Hepatocyte (in vitro differentiated cells): ENCODE results near the gene MBTPS1. TPM values are rescaled to one million over a fixed set of nuclear protein-coding genes. Genes with fewer than 3 reads are reported as not detected.

Experiments used
- DNase-seq: peaks from one replicate; pipeline ENCODE4 v3.0.0-alpha.2; 2016; ENCODE audit warnings: low spot score
- H2AFZ ChIP-seq: fragments of 200-600 bp; sonication (generic); 2 replicates; pipeline ENCODE4 v1.6.0; 2016; ENCODE audit warnings: antibody characterized with exemption, mild to moderate bottlenecking
- H3K27ac ChIP-seq: fragments of 200-600 bp; sonication (generic); 2 replicates; pipeline ENCODE4 v1.5.1; 2016; ENCODE audit warnings: mild to moderate bottlenecking
- H3K27me3 ChIP-seq: fragments of 200-600 bp; sonication (generic); 2 replicates; pipeline ENCODE4 v1.6.1; 2016
- H3K36me3 ChIP-seq: fragments of 200-600 bp; sonication (generic); replicated peaks from 2 replicates; pipeline ENCODE4 v1.5.1; 2016; ENCODE audit warnings: low read depth; ENCODE audit not compliant: insufficient read depth
- H3K4me1 ChIP-seq: fragments of 200-600 bp; sonication (generic); 2 replicates; pipeline ENCODE4 v1.5.1; 2016; ENCODE audit warnings: mild to moderate bottlenecking, moderate library complexity; ENCODE audit not compliant: insufficient read depth
- H3K4me2 ChIP-seq: fragments of 200-600 bp; sonication (generic); 2 replicates; pipeline ENCODE4 v1.6.0; 2016
- H3K4me3 ChIP-seq: fragments of 200-600 bp; sonication (generic); 2 replicates; pipeline ENCODE4 v1.5.1; 2016; ENCODE audit warnings: mild to moderate bottlenecking
- H3K79me2 ChIP-seq: fragments of 200-600 bp; sonication (generic); 2 replicates; pipeline ENCODE4 v1.6.0; 2017; ENCODE audit warnings: mild to moderate bottlenecking
- H3K9me2 ChIP-seq: fragments of 200-600 bp; sonication (generic); replicated peaks from 2 replicates; pipeline ENCODE4 v1.6.0; 2017; ENCODE audit warnings: mild to moderate bottlenecking; ENCODE audit not compliant: insufficient read depth
- H3K9me3 ChIP-seq: fragments of 200-600 bp; sonication (generic); 2 replicates; pipeline ENCODE4 v1.5.1; 2016; ENCODE audit warnings: low read depth, mild to moderate bottlenecking
- H4K20me1 ChIP-seq: fragments of 200-600 bp; sonication (generic); 2 replicates; pipeline ENCODE4 v1.6.0; 2016; ENCODE audit warnings: mild to moderate bottlenecking; ENCODE audit not compliant: insufficient read depth, poor library complexity, severe bottlenecking
- EZH2 ChIP-seq: fragments of 200-600 bp; sonication (generic); IDR thresholded peaks from 2 replicates; pipeline ENCODE4 v1.6.1; 2016; ENCODE audit warnings: antibody characterized with exemption, mild to moderate bottlenecking, borderline replicate concordance
- EZH2phosphoT487 ChIP-seq: fragments of 200-600 bp; sonication (generic); IDR thresholded peaks from one replicate; pipeline ENCODE4 v1.6.1; 2018; ENCODE audit warnings: antibody characterized with exemption, mild to moderate bottlenecking, low read depth, moderate library complexity; ENCODE audit not compliant: unreplicated experiment, severe bottlenecking
- WGBS: methylation state at CpG from one replicate; pipeline ENCODE4 v1.1.6; 2016; ENCODE audit warnings: low lambda C conversion rate; ENCODE audit errors: missing lambda C conversion rate; 5-methylcytosine and 5-hydroxymethylcytosine counted together
- polyA plus RNA-seq: library from polyadenylated mRNA; unstranded; fragments of >200 nt; fragmentation: Nextera tagmentation; extraction: Ambion mirVana; gene quantifications from 2 replicates; pipeline ENCODE4 v1.2.1, GENCODE V29; 2016
- total RNA-seq: library from RNA; depleted of rRNA; stranded (reverse); fragments of >200 nt; gene quantifications from 2 replicates; pipeline ENCODE4 v1.2.3, GENCODE V29; 2014
- TF ChIP-seq, protein P1 (sequence below): fragments of 200-600 bp; sonication (generic); IDR thresholded peaks from 2 replicates; pipeline ENCODE4 v1.5.1; 2016; ENCODE audit warnings: antibody characterized with exemption, mild to moderate bottlenecking; ENCODE audit not compliant: poor library complexity

The MBTPS1 gene
- total and polyA plus RNA-seq, 2 experiments from 2014 or later: 65.9 to 76.8 TPM

DNA sequence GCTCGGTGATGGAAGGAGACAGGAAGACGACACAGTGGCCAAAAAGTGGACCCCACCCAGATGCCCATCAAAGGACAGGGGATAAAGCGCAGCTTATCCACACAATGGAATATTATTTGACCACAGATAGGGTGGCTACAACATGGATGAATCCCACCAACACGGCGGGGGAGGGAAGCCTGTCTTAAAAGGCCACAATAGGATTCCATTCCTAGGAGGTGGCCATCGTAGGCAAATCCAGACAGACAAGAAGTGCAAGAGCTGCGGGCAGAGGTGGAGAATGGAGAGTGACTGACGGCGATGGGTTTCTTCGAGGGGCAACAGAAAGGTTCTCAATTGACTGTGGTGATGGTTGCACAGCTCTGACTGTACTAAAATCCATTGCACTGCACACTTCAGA lies 90.1 kb downstream of the MBTPS1 start:
- Histone ChIP-seq H4K20me1 (no peaks in the 10 kb centered on the region), H3K79me2 (no peaks in the 10 kb centered on the region), H3K9me3 (no peaks in the 10 kb centered on the region), H3K4me1 (no peaks in the 10 kb centered on the region), H3K9me2 (no peaks in the 10 kb centered on the region), H3K36me3 (no peaks in the 10 kb centered on the region), H3K27me3 (no peaks in the 10 kb centered on the region), H2AFZ (no peak overlapping the region), H3K27ac (no peak overlapping the region), H3K4me2 (no peak overlapping the region), H3K4me3 (no peak overlapping the region)
- TF ChIP-seq EZH2phosphoT487 (no peak), EZH2 (no peak)
- TF ChIP-seq, protein P1, sequence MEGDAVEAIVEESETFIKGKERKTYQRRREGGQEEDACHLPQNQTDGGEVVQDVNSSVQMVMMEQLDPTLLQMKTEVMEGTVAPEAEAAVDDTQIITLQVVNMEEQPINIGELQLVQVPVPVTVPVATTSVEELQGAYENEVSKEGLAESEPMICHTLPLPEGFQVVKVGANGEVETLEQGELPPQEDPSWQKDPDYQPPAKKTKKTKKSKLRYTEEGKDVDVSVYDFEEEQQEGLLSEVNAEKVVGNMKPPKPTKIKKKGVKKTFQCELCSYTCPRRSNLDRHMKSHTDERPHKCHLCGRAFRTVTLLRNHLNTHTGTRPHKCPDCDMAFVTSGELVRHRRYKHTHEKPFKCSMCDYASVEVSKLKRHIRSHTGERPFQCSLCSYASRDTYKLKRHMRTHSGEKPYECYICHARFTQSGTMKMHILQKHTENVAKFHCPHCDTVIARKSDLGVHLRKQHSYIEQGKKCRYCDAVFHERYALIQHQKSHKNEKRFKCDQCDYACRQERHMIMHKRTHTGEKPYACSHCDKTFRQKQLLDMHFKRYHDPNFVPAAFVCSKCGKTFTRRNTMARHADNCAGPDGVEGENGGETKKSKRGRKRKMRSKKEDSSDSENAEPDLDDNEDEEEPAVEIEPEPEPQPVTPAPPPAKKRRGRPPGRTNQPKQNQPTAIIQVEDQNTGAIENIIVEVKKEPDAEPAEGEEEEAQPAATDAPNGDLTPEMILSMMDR: no peak
- no peak for DNase-seq
- WGBS: 84% methylated on average over 10 of the region's 10 CpGs

DNA sequence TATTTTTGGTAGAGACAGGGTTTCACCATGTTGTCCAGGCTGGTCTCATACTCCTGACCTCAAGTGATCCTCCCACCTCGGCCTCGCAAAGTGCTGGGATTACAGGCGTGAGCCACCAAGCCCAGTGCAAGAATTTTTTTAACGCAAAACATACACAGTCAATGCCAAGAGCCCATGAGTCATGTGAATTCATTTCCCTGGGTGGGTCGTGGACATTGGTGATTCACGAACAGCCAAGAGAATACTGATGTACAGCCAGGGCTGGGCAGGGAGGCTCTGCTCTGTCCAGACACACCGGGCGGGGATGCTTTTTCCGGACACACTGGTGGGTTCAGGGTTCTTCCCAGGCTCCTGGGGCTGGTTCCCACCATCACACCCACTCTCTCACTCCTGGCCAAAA lies 91.9 kb downstream of the MBTPS1 start:
- Histone ChIP-seq H3K27ac (no peak overlapping the region), H3K4me1 (no peaks in the 10 kb centered on the region), H3K9me2 (no peaks in the 10 kb centered on the region), H3K27me3 (no peaks in the 10 kb centered on the region), H3K4me2 (no peak overlapping the region), H3K79me2 (no peaks in the 10 kb centered on the region), H2AFZ (no peak overlapping the region), H3K4me3 (no peak overlapping the region), H3K36me3 (no peaks in the 10 kb centered on the region), H3K9me3 (no peaks in the 10 kb centered on the region), H4K20me1 (no peaks in the 10 kb centered on the region)
- 71% methylated on average over 9 of the region's 9 CpGs for WGBS
- DNase-seq: no peak
- TF ChIP-seq EZH2 (no peak), EZH2phosphoT487 (no peak)
- TF ChIP-seq, protein P1: no peak

DNA sequence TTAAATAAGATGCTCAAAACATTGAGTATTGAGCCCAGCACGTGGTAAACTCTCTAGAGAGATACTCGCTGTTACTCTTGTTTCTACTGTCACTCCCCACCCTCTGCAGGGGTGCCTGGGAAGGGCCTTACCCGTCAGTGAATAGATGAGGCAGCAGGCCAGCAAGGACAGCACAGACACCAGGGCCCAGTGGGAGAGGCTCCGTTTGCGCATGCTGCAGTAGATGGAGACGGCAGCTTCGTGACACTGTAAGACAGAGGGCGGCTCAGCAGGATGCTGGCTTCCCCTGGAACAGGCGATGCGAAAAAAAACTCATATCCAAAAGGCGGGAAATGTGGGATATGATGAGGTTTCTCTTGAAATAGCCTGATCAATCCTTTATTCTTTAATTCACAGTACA lies 94.1 kb downstream of the MBTPS1 start:
- Histone ChIP-seq H3K4me2 (no peak overlapping the region), H3K9me2 (no peaks in the 10 kb centered on the region), H3K27ac (no peak overlapping the region), H3K4me1 (no peaks in the 10 kb centered on the region), H2AFZ (no peak overlapping the region), H3K79me2 (no peaks in the 10 kb centered on the region), H3K9me3 (no peaks in the 10 kb centered on the region), H4K20me1 (no peaks in the 10 kb centered on the region), H3K4me3 (no peak overlapping the region), H3K27me3 (no peaks in the 10 kb centered on the region), H3K36me3 (no peaks in the 10 kb centered on the region)
- no peak for DNase-seq
- TF ChIP-seq, protein P1: no peak
- no peak for TF ChIP-seq EZH2phosphoT487
- no peak for TF ChIP-seq EZH2
- 86% methylated on average over 11 of the region's 11 CpGs for WGBS

DNA sequence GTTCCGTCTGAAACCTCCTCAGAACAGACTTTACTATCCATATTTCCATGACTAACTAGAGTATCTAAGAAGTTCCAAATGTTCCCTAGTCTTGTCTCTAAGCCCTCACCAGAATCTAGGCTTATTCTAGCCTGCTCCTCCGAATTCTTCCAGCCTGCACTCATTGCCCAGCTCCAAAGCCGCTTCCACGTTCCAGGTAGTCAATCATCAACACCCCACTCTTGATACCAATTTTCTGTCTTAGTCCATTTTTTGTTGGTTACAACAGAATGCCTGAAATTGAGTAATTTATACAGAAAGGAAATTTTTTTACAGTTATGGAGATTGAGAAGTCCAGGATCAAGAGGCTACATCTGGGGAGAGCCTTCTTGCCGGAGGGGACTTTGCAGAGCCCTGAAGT lies 95.3 kb downstream of the MBTPS1 start:
- H3K9me2 ChIP-seq: no peaks in the 10 kb centered on the region

More for the DNA sequence above, 95.3 kb downstream of the MBTPS1 start:
- H3K27ac ChIP-seq: no peak overlapping the region
- H3K9me3 ChIP-seq: no peaks in the 10 kb centered on the region
- TF ChIP-seq, protein P1: no peak
- TF ChIP-seq EZH2phosphoT487 (no peak), EZH2 (no peak)
- no peak overlapping the region for H3K4me2 ChIP-seq
- H3K4me1 ChIP-seq: no peaks in the 10 kb centered on the region
- no peak overlapping the region for H2AFZ ChIP-seq
- DNase-seq: no peak
- 90% methylated on average over 5 of the region's 5 CpGs for WGBS
- H3K36me3 ChIP-seq: no peaks in the 10 kb centered on the region
- no peaks in the 10 kb centered on the region for H3K27me3 ChIP-seq
- no peaks in the 10 kb centered on the region for H3K79me2 ChIP-seq
- H4K20me1 ChIP-seq: no peaks in the 10 kb centered on the region
- no peak overlapping the region for H3K4me3 ChIP-seq
